Mucosa of descending colon (tissue), 3 donors: Measurements from ENCODE around the gene VAMP2. TPM values are rescaled to one million over a fixed set of nuclear protein-coding genes. Genes with fewer than 3 reads are reported as not detected.

Experiments
- ATAC-seq: fragments of 200-7000 bp; cut with Tn5 transposase; one replicate; pipeline ENCODE4 v1.9.1; 2020; ENCODE audit warnings: mild to moderate bottlenecking, moderate library complexity
- DNase-seq, 3 donors: peaks; one replicate each; pipeline ENCODE4 v3.0.0-alpha.2; 2020
- H3K36me3 ChIP-seq: fragments of 200-600 bp; one replicate; pipeline ENCODE4 v1.8.0; 2021; ENCODE audit warnings: low read depth, mild to moderate bottlenecking
- H3K4me1 ChIP-seq: fragments of 200-600 bp; one replicate; pipeline ENCODE4 v1.8.0; 2021; ENCODE audit warnings: low read depth, mild to moderate bottlenecking
- H3K4me3 ChIP-seq: fragments of 200-600 bp; one replicate; pipeline ENCODE4 v1.8.0; 2021; ENCODE audit warnings: mild to moderate bottlenecking
- H3K9me3 ChIP-seq: fragments of 200-600 bp; one replicate; pipeline ENCODE4 v1.8.0; 2021; ENCODE audit warnings: mild to moderate bottlenecking
- intact Hi-C, 2 donors: fragments of 100-400 bp; cut with DNase I in 1 of 2; cut with micrococcal nuclease in 1 of 2; formaldehyde crosslinking; loops; one replicate each; pipeline versions ENCODE4 v1.11.0 to v1.11.1; 2022; cut with DNase I, micrococcal nuclease
- long read RNA-seq, 2 donors: library from polyadenylated mRNA; unstranded; transcript quantifications; one replicate each; pipeline ENCODE4 v2.0.0, GENCODE V29; 2019 to 2021
- total RNA-seq, 3 donors: library from RNA; stranded (reverse); fragmentation: NEBNext Ultra II Directional in 2 of 3; extraction: Animal tissue kit (Norgen Biotek cat#: 25700) in 2 of 3; gene quantifications; one replicate each; pipeline versions ENCODE4 v1.2.1 to v1.2.4, GENCODE V29; 2021 to 2023
- TF ChIP-seq, protein P1 (sequence below): fragments of 200-600 bp; IDR thresholded peaks from one replicate; pipeline ENCODE4 v1.8.0; 2022; ENCODE audit warnings: antibody characterized with exemption, mild to moderate bottlenecking
- donor health status: DM: no; HTN: no; CAD: no; lungs with moderate emphysema.
- donor health status: DM: no; HTN: no; CAD: no.
- donor health status: DM: no; HTN: yes; CAD: no.

The VAMP2 gene, protein sequence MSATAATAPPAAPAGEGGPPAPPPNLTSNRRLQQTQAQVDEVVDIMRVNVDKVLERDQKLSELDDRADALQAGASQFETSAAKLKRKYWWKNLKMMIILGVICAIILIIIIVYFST
- 10 to 100 TPM; 56.4 to 77.2 (median 62.8) TPM for total RNA-seq
- long read RNA-seq, donor 1, transcript VAMP2-201 (5 exons, 2,153 nt) = major isoform, 51 of 75 reads
- long read RNA-seq, donor 1, transcript VAMP2-203 (4 exons, 557 nt) = minor isoform, 9 of 75 reads
- long read RNA-seq, donor 1, partial matches to known transcripts = 10 of 75 reads
- long read RNA-seq, donor 1, other reads (novel, unspliced or antisense) = 2 of 75 reads
- long read RNA-seq, donor 2, transcript VAMP2-201 (5 exons, 2,153 nt) = major isoform, 26 of 33 reads
- long read RNA-seq, donor 2, partial matches to known transcripts = 2 of 33 reads
- long read RNA-seq, donor 2, other reads (novel, unspliced or antisense) = 2 of 33 reads

DNA sequence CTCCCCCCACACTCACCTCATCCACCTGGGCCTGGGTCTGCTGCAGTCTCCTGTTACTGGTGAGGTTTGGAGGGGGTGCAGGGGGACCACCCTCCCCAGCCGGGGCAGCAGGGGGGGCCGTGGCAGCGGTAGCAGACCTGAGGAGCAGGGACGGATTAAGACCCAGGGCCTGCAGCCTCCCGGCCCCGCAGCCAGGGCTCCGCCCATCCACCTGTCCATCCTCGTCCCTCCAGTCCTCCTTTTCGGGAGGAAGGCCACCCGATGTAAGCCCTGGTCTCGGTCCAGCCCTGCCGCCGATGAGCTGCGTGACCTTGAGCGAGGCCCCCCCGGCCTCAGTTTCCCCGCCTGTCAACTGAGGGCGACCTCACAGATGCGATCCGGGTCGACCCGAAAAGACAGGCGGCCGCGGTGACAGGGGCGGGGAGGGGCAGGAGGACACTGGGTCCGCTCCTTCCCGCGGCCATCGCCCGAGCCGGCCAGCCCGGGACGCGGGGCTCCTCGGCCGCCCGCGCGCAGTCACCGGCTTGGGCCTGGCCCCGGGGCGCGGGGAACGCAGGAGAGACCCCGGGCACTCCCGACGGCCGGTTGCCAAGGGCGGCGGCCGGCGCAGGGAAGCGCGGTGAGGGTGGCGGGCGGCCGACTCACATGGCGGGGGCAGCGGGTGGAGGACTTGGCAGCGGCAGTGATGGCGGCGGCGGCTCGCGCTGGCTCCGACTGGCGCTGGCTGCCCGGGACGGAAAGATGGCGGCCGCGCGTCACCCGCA lies at the start of gene VAMP2:
VAMP2 (minus strand) TSS at position 716 of the 764 bp plus-strand sequence; CDS start at position 647, 69 bp downstream.
- Histone ChIP-seq H3K4me3 (peak within 1 kb of the TSS; percentile 100), H3K4me1 (peaks cover 54% of the 10 kb centered on the region), H3K9me3 (no peaks in the 10 kb centered on the region), H3K36me3 (no peaks in the 10 kb centered on the region)
- intact Hi-C loops = no loop called here
- peak; percentile 78 for ATAC-seq
- peak; percentile 84 to 90 (median 89) for DNase-seq
- TF ChIP-seq, protein P1, sequence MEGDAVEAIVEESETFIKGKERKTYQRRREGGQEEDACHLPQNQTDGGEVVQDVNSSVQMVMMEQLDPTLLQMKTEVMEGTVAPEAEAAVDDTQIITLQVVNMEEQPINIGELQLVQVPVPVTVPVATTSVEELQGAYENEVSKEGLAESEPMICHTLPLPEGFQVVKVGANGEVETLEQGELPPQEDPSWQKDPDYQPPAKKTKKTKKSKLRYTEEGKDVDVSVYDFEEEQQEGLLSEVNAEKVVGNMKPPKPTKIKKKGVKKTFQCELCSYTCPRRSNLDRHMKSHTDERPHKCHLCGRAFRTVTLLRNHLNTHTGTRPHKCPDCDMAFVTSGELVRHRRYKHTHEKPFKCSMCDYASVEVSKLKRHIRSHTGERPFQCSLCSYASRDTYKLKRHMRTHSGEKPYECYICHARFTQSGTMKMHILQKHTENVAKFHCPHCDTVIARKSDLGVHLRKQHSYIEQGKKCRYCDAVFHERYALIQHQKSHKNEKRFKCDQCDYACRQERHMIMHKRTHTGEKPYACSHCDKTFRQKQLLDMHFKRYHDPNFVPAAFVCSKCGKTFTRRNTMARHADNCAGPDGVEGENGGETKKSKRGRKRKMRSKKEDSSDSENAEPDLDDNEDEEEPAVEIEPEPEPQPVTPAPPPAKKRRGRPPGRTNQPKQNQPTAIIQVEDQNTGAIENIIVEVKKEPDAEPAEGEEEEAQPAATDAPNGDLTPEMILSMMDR = no peak

DNA sequence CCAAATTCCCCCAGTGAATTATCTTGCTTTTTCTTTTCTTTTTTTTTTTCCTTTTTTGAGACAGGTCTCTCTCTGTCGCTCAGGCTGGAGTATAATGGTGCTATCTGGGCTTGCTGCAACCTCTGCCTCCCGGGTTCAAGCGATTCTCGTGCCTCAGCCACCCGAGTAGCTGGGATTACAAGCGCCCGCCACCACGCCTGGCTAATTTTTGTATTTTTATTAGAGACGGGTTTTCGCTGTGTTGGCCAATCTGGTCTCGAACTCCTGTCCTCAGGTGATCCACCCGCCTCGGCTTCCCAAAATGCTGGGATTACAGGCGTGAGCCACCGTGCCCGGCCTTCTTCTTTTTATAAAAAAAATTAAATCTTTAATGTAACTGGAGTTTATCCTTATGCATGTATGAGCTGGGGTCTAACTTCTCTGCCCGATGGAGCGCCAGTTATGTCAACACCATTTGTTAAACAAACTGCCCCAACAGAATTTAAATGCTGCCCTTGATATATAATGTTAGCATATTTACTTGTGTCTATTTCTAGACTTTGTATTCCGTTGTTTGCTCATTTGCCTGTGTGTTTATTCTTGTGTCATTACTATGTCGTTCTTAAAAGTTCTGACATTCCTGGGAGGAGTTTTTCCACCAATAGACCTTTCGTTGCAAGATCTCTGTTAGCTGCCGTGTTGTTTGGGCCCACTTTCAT lies 48.2 kb upstream of the VAMP2 start:
- peak; percentile 20 for ATAC-seq
- peak in 2 of 3 donors; percentile 33 to 36 for DNase-seq

DNA sequence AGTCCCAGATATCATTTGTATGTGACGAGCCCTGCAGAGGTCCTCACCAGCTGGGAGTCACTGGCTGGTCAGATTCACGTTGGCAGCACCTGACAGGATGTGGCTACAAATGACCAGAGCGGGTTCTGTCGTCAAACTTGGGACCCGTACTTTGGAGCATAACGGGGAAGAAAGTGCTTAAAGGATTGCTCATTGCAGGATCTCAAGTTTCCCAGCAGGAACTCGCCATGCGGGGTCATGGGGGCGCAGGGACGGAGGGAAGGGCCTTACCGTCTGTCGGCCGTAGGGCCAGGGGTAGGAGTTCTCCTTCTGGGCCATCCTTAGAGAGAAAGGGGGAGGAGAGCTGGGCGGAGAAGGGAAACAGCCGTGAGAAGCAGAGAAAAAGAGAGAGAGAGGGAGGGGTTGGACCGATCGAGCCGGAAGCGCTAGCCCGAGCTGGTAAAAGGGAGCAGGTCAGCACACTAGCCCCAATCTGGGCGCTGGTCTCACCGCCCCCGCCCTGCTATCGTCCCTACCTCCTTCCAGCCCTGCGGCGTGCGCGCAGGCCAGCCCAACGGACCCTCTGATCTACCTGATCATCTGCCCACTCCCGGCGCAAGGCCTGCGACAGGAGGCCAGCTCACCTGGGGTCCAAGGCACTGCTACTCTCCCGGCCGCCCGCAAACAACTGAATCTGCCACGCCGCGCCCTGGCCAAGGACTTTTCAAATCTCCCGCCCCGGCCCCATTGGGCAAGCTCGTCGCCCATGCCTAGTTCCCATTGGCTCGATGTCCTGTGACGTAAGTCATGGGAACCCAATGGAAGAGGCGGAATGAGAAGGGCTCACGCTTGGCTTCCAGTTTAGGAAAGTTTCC lies 47.4 kb upstream of the VAMP2 start, which contains the start of gene AURKB:
AURKB (minus strand) TSS at position 669 of the 854 bp plus-strand sequence; CDS start at position 318, 351 bp downstream.
- DNase-seq (peak; percentile 91 to 98 (median 94)), ATAC-seq (peak; percentile 99)
- intact Hi-C loops = no loop called here
- H3K4me3 ChIP-seq = peak within 1 kb of the TSS; percentile 22
- peaks cover 4% of the 10 kb centered on the region for H3K4me1 ChIP-seq
- TF ChIP-seq, protein P1 = no peak
- no peaks in the 10 kb centered on the region for H3K9me3 ChIP-seq
- no peaks in the 10 kb centered on the region for H3K36me3 ChIP-seq

More for the DNA sequence above, 48.2 kb upstream of the VAMP2 start:
- intact Hi-C loops = no loop called here
- Histone ChIP-seq H3K4me1 (peaks cover 6% of the 10 kb centered on the region), H3K9me3 (no peaks in the 10 kb centered on the region), H3K36me3 (no peaks in the 10 kb centered on the region), H3K4me3 (peak overlapping the region; percentile 22)
- TF ChIP-seq, protein P1 = no peak

DNA sequence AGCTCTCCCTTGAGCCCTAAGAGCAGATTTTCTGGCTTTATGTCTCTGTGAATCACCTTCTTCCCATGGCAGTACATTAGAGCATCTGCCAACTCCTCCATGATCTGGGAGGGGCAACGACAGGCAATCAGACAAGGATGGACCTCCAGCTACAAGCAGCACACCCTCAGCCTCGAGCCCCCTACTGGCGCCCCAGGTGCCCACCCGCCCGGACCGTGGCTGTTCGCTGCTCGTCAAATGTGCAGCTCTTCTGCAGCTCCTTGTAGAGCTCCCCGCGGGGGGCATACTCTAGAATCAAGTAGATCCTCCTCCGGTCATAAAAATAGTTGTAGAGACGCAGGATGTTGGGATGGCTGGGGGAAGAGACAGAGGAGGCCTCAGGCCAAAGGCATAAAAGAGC lies 43.8 kb upstream of the VAMP2 start:
- intact Hi-C loops = no loop called here
- Histone ChIP-seq H3K9me3 (no peaks in the 10 kb centered on the region), H3K4me3 (no peak overlapping the region), H3K4me1 (peaks cover 4% of the 10 kb centered on the region), H3K36me3 (no peaks in the 10 kb centered on the region)
- no peak for ATAC-seq
- peak in 1 of 3 donors; percentile 39 for DNase-seq
- TF ChIP-seq, protein P1 = no peak
